H1 (cell line): Measurements from ENCODE around the gene RBM45. TPM values are rescaled to one million over a fixed set of nuclear protein-coding genes. Genes with fewer than 3 reads are reported as not detected.
A peak's percentile ranks its signal among the peaks of the same experiment; 100 is the strongest.

Source experiments
- CTCF ChIA-PET: fragments of 300-600 bp; sonication (Branson Sonifier 250); formaldehyde crosslinking; loops from one replicate; lab custom pipeline; 2021; ENCODE audit not compliant: partially characterized antibody; lab: Charles Lee
- POLR2A ChIA-PET: fragments of 300-600 bp; sonication (Branson Sonifier 250); formaldehyde crosslinking; loops from one replicate; lab custom pipeline; 2021; ENCODE audit warnings: inconsistent platforms; ENCODE audit not compliant: partially characterized antibody; lab: Charles Lee
- DNase-seq, 2 experiments: peaks; one replicate each; pipeline versions ENCODE4 v3.0.0 to v3.0.0-alpha.2; 2010 to 2022; ENCODE audit warnings: low spot score in 2 of 2, low read depth in 1 of 2, mixed read lengths in 1 of 2
- FAIRE-seq: peaks from 2 replicates; lab custom pipeline; 2011; peaks lifted over from hg19 to GRCh38; lab: Jason Lieb, UNC
- H2AFZ ChIP-seq: 2 replicates; pipeline ENCODE4 v1.8.1; 2012; ENCODE audit warnings: low read length, inconsistent platforms
- H2AK5ac ChIP-seq: 2 replicates; pipeline ENCODE4 v1.6.1; 2013; ENCODE audit warnings: low read depth, low read length
- H2BK120ac ChIP-seq: replicated peaks from 2 replicates; pipeline ENCODE3; 2013; ENCODE audit warnings: low read depth, low read length, inconsistent platforms
- H2BK12ac ChIP-seq: 2 replicates; pipeline ENCODE4 v1.6.1; 2013; ENCODE audit warnings: low read depth, low read length
- H2BK15ac ChIP-seq: 2 replicates; pipeline ENCODE4 v1.6.1; 2013; ENCODE audit warnings: low read length
- H2BK20ac ChIP-seq: 2 replicates; pipeline ENCODE4 v1.6.1; 2013; ENCODE audit warnings: low read length
- H2BK5ac ChIP-seq: 2 replicates; pipeline ENCODE4 v1.6.1; 2013; ENCODE audit warnings: low read depth, low read length
- H3K14ac ChIP-seq: 2 replicates; pipeline ENCODE4 v1.6.1; 2013; ENCODE audit warnings: inconsistent platforms; ENCODE audit not compliant: insufficient read length
- H3K18ac ChIP-seq: 2 replicates; pipeline ENCODE4 v1.6.1; 2013; ENCODE audit warnings: low read length; ENCODE audit errors: extremely low read depth
- H3K23ac ChIP-seq: 2 replicates; pipeline ENCODE4 v1.6.1; 2013; ENCODE audit warnings: inconsistent platforms; ENCODE audit not compliant: insufficient read length
- H3K23me2 ChIP-seq: 2 replicates; pipeline ENCODE4 v1.6.1; 2013; ENCODE audit warnings: low read depth, low read length
- H3K27ac ChIP-seq: 2 replicates; pipeline ENCODE4 v1.6.1; 2011; ENCODE audit warnings: low read depth, low read length, inconsistent platforms
- H3K27me3 ChIP-seq, 4 experiments: replicated peaks in 1 of 4; 1 replicate in 1 of 4; 2 replicates in 3 of 4; pipeline versions ENCODE4 v1.6.1 to v1.8.1; 2011 to 2013; ENCODE audit warnings: low read length in 3 of 4, mild to moderate bottlenecking in 3 of 4, inconsistent platforms in 2 of 4, mixed read lengths in 2 of 4, moderate library complexity in 1 of 4; ENCODE audit not compliant: control insufficient read depth in 3 of 4, insufficient read depth in 3 of 4; ENCODE audit errors: extremely low read depth in 1 of 4
- H3K36me3 ChIP-seq, 4 experiments: 2 replicates each; pipeline versions ENCODE4 v1.6.1 to v1.8.1; 2011 to 2013; ENCODE audit warnings: mild to moderate bottlenecking in 4 of 4, low read length in 3 of 4, moderate library complexity in 2 of 4, control low read depth in 1 of 4, inconsistent platforms in 1 of 4; ENCODE audit not compliant: insufficient read depth in 4 of 4, control insufficient read depth in 2 of 4
- H3K4ac ChIP-seq: replicated peaks from 2 replicates; pipeline ENCODE3; 2013; ENCODE audit warnings: low read length, low read depth, mixed read lengths, inconsistent platforms; ENCODE audit not compliant: insufficient read length
- H3K4me1 ChIP-seq, 4 experiments: replicated peaks in 1 of 4; 1 replicate in 1 of 4; 2 replicates in 3 of 4; pipeline versions ENCODE4 v1.6.1 to v1.8.1; 2011 to 2013; ENCODE audit warnings: low read length in 3 of 4, inconsistent platforms in 2 of 4, mixed read lengths in 1 of 4; ENCODE audit not compliant: insufficient read depth in 4 of 4, control insufficient read depth in 3 of 4
- H3K4me2 ChIP-seq, 2 experiments: 2 replicates each; pipeline versions ENCODE4 v1.6.1 to v1.8.1; 2011 to 2013; ENCODE audit warnings: low read depth in 2 of 2, low read length in 2 of 2, control low read depth in 1 of 2, inconsistent platforms in 1 of 2, mild to moderate bottlenecking in 1 of 2; ENCODE audit not compliant: insufficient read depth in 1 of 2
- H3K4me3 ChIP-seq, 4 experiments: fragments of 200-600, 300-600 bp in 1 of 4; sonication (generic), shearing (Covaris generic), sonication (Bioruptor Twin) in 1 of 4; 2 replicates each; pipeline versions ENCODE4 v1.5.1 to v1.8.1; 2011 to 2016; ENCODE audit warnings: low read length in 4 of 4, low read depth in 3 of 4, control low read depth in 2 of 4, inconsistent platforms in 2 of 4, mild to moderate bottlenecking in 2 of 4, mixed read lengths in 1 of 4, moderate library complexity in 1 of 4; ENCODE audit not compliant: insufficient read depth in 2 of 4; ENCODE audit errors: extremely low read depth in 1 of 4
- H3K56ac ChIP-seq: replicated peaks from 2 replicates; pipeline ENCODE3; 2013; ENCODE audit warnings: low read depth, mild to moderate bottlenecking, mixed read lengths, low read length, inconsistent platforms; ENCODE audit not compliant: insufficient read length
- H3K79me1 ChIP-seq: 2 replicates; pipeline ENCODE4 v1.6.1; 2013; ENCODE audit warnings: low read depth, low read length, control low read depth
- H3K79me2 ChIP-seq, 2 experiments: 2 replicates each; pipeline versions ENCODE4 v1.6.1 to v1.8.1; 2012 to 2013; ENCODE audit warnings: low read length in 2 of 2, mild to moderate bottlenecking in 2 of 2, inconsistent platforms in 1 of 2; ENCODE audit not compliant: insufficient read depth in 2 of 2, control insufficient read depth in 1 of 2
- H3K9ac ChIP-seq, 4 experiments: replicated peaks in 1 of 4; 1 replicate in 1 of 4; 2 replicates in 3 of 4; pipeline versions ENCODE4 v1.6.1 to v1.8.1; 2011 to 2013; ENCODE audit warnings: low read depth in 3 of 4, low read length in 3 of 4, control low read depth in 2 of 4, mild to moderate bottlenecking in 2 of 4, moderate library complexity in 2 of 4, inconsistent platforms in 1 of 4; ENCODE audit errors: extremely low read depth in 1 of 4
- H3K9me3 ChIP-seq, 2 experiments: 2 replicates each; pipeline versions ENCODE4 v1.6.1 to v1.8.1; 2012 to 2013; ENCODE audit warnings: mild to moderate bottlenecking in 2 of 2, moderate library complexity in 2 of 2, control low read depth in 1 of 2, inconsistent platforms in 1 of 2, low read depth in 1 of 2, low read length in 1 of 2, mixed read lengths in 1 of 2; ENCODE audit not compliant: insufficient read depth in 2 of 2
- H4K20me1 ChIP-seq, 2 experiments: replicated peaks in 1 of 2; 2 replicates each; pipeline versions ENCODE3 to v1.8.1; 2011 to 2013; ENCODE audit warnings: inconsistent platforms in 2 of 2, low read length in 2 of 2, mild to moderate bottlenecking in 1 of 2; ENCODE audit not compliant: insufficient read depth in 2 of 2, control insufficient read depth in 1 of 2
- H4K5ac ChIP-seq: 2 replicates; pipeline ENCODE4 v1.6.1; 2013; ENCODE audit warnings: low read length, low read depth, mixed read lengths, inconsistent platforms; ENCODE audit not compliant: insufficient read length
- H4K8ac ChIP-seq: 2 replicates; pipeline ENCODE4 v1.8.0; 2013; ENCODE audit warnings: mild to moderate bottlenecking, moderate library complexity, low read length, inconsistent platforms; ENCODE audit not compliant: insufficient read depth; ENCODE audit errors: extremely low read depth
- H4K91ac ChIP-seq: replicated peaks from 2 replicates; pipeline ENCODE3; 2013; ENCODE audit warnings: low read length, mixed read lengths, inconsistent platforms; ENCODE audit not compliant: insufficient read length
- BRCA1 ChIP-seq: IDR thresholded peaks from 2 replicates; pipeline ENCODE4 v1.6.1; 2012; ENCODE audit warnings: low read depth, low read length, improper control_type of control experiment
- KDM4A ChIP-seq: IDR thresholded peaks from one replicate; pipeline ENCODE4 v1.7.1; 2012; ENCODE audit warnings: low read depth, mild to moderate bottlenecking, moderate library complexity, low read length, inconsistent platforms; ENCODE audit not compliant: severe bottlenecking
- RAD21 ChIP-seq, 2 experiments: IDR thresholded peaks in 1 of 2; conservative IDR thresholded peaks in 1 of 2; 2 replicates each; pipeline ENCODE4 v1.6.1; 2011; ENCODE audit warnings: low read depth in 2 of 2, low read length in 2 of 2, improper control_type of control experiment in 1 of 2, inconsistent platforms in 1 of 2, mild to moderate bottlenecking in 1 of 2, moderate library complexity in 1 of 2
- TBP ChIP-seq: IDR thresholded peaks from 2 replicates; pipeline ENCODE4 v1.6.1; 2011; ENCODE audit warnings: low read depth, low read length, improper control_type of control experiment
- WGBS, 2 experiments: shearing (Covaris generic) in 1 of 2; methylation state at CpG; one replicate each; pipeline versions ENCODE4 v1.1.6 to v1.1.7; 2013 to 2015; ENCODE audit warnings: low lambda C conversion rate in 2 of 2, mixed read lengths in 2 of 2, inconsistent platforms in 1 of 2, low coverage in 1 of 2, missing lambda C conversion rate in 1 of 2; ENCODE audit not compliant: insufficient replicate concordance in 2 of 2, insufficient coverage in 1 of 2, insufficient read length in 1 of 2; ENCODE audit errors: extremely low coverage in 1 of 2, missing lambda C conversion rate in 1 of 2; 5-methylcytosine and 5-hydroxymethylcytosine counted together
- polyA plus RNA-seq, 7 experiments: library from polyadenylated mRNA; depleted of rRNA in 3 of 7; stranded (reverse) in 5 of 7; unstranded in 2 of 7; fragments of >200 nt in 5 of 7; fragments of 200-250 nt in 2 of 7; gene quantifications; 1 replicate in 5 of 7; 2 replicates in 1 of 7; 4 replicates in 1 of 7; pipeline versions ENCODE4 v1.2.1 to v1.2.3, GENCODE V29; 2011 to 2013; ENCODE audit warnings: missing spikeins in 2 of 7, mixed read lengths in 2 of 7
- total RNA-seq: library from RNA; stranded (reverse); fragmentation: NEBNext Ultra II Directional; extraction: Animal tissue kit (Norgen Biotek cat#: 25700); gene quantifications from 2 replicates; pipeline ENCODE4 v1.2.1, GENCODE V29; 2021
- TF ChIP-seq, protein P1 (sequence below), 3 experiments: IDR thresholded peaks; 1 replicate in 2 of 3; 2 replicates in 1 of 3; pipeline versions ENCODE4 v1.5.1 to v1.6.1; 2011; ENCODE audit warnings: low read length in 3 of 3, mild to moderate bottlenecking in 3 of 3, inconsistent platforms in 2 of 3, low read depth in 1 of 3, moderate library complexity in 1 of 3; ENCODE audit not compliant: insufficient read depth in 1 of 3; ENCODE audit errors: control extremely low read depth in 1 of 3

Gene RBM45
- total and polyA plus RNA-seq, 2 of the 8 experiments (the other 6 are each of a cell fraction or from before 2014, with no cell fraction given) = 4.7 to 10.4 TPM

DNA sequence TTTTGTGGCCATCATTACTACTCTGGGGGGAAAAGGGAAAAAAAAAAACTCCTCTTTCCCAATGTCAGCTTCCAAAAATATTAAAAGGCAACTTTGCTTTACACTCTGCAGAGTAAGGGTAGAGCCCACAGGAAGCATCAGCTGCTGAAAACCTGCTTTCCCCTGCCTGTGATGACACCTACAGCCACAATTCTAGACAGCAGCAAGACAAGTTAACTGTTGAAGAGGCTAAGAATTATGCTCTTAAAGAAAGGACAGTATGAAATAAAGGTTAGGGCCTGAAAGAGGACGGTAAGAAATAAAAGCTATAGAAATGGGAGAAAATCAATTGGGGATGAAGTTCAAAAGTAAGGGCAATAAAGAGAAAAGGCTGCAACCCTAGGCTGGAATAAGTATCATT is 42.7 kb upstream of the RBM45 start:
- DNase-seq (no peak), FAIRE-seq (no peak)
- H3K4me2 ChIP-seq = no peak overlapping the region
- H4K5ac ChIP-seq = no peak overlapping the region
- H4K8ac ChIP-seq = no peak overlapping the region
- ChIA-PET CTCF (interaction anchor here (0.6 to 2.0 kb wide), 7 partner anchors 11 to 86 kb away, joined by 3 to 16 read pairs (median 3); no protein-coding TSS in a partner anchor), POLR2A (interaction anchor here (1.0 kb wide), 1 partner anchor 27 kb away, joined by 3 read pairs; no protein-coding TSS in a partner anchor)
- H3K23ac ChIP-seq = no peak overlapping the region
- H3K4me3 ChIP-seq = no peak overlapping the region
- TF ChIP-seq TBP (no peak), RAD21 (IDR thresholded peaks at IDR 0.05 in 1 of 2, conservative IDR thresholded peaks at IDR 0.05 in 1 of 2; ENCODE audit: low read depth in 2 of 2, low read length in 2 of 2) (peak; percentile 44 to 62), BRCA1 (no peak), KDM4A (no peak)
- TF ChIP-seq, protein P1, sequence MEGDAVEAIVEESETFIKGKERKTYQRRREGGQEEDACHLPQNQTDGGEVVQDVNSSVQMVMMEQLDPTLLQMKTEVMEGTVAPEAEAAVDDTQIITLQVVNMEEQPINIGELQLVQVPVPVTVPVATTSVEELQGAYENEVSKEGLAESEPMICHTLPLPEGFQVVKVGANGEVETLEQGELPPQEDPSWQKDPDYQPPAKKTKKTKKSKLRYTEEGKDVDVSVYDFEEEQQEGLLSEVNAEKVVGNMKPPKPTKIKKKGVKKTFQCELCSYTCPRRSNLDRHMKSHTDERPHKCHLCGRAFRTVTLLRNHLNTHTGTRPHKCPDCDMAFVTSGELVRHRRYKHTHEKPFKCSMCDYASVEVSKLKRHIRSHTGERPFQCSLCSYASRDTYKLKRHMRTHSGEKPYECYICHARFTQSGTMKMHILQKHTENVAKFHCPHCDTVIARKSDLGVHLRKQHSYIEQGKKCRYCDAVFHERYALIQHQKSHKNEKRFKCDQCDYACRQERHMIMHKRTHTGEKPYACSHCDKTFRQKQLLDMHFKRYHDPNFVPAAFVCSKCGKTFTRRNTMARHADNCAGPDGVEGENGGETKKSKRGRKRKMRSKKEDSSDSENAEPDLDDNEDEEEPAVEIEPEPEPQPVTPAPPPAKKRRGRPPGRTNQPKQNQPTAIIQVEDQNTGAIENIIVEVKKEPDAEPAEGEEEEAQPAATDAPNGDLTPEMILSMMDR (IDR thresholded peaks at IDR 0.05; ENCODE audit: control extremely low read depth in 1 of 3, insufficient read depth in 1 of 3, low read depth in 1 of 3, low read length in 3 of 3) = peak in 1 of 3 experiments; percentile 18; a peak in 1 of 4 replicates
- H3K36me3 ChIP-seq = no peaks in the 10 kb centered on the region
- no peak overlapping the region for H3K27ac ChIP-seq
- H3K4ac ChIP-seq = no peak overlapping the region
- H3K79me2 ChIP-seq = no peaks in the 10 kb centered on the region
- peaks cover 0 to 13% (median 11%) of the 10 kb centered on the region in 4 experiments; a peak in 4 of 7 replicates for H3K27me3 ChIP-seq
- H2BK12ac ChIP-seq = no peak overlapping the region
- H4K20me1 ChIP-seq = no peaks in the 10 kb centered on the region
- no peak overlapping the region for H3K9ac ChIP-seq
- peaks cover 0 to 7% (median 1%) of the 10 kb centered on the region in 4 experiments; a peak in 2 of 7 replicates for H3K4me1 ChIP-seq
- H2BK5ac ChIP-seq = no peak overlapping the region
- H2BK120ac ChIP-seq = no peak overlapping the region
- H2BK20ac ChIP-seq = no peak overlapping the region
- H3K79me1 ChIP-seq = no peaks in the 10 kb centered on the region
- H3K56ac ChIP-seq = no peak overlapping the region
- H2AK5ac ChIP-seq = no peak overlapping the region
- no peak overlapping the region for H2AFZ ChIP-seq
- H4K91ac ChIP-seq = no peak overlapping the region
- H3K14ac ChIP-seq = no peak overlapping the region
- peaks cover 9% of the 10 kb centered on the region for H3K23me2 ChIP-seq
- H3K9me3 ChIP-seq = no peaks in the 10 kb centered on the region
- 76% methylated on average over 1 of the region's 1 CpG; no CpG with 5 or more reads in 1 of the 2 experiments for WGBS, 2 experiments
- H2BK15ac ChIP-seq = no peak overlapping the region
- no peak overlapping the region for H3K18ac ChIP-seq
